Measurements from ENCODE around the gene TFF2. TPM values are rescaled to one million over a fixed set of nuclear protein-coding genes. Genes with fewer than 3 reads are reported as not detected.

Gene TFF2
- polyA plus RNA-seq, 4 donors, result 0.26 TPM; not detected in 3

GRCh38 chr21:42367367-42368165 lies 16.8 kb upstream of the TFF2 start:
- no peak for DNase-seq (ENCODE audit: low read depth in 4 of 4, low spot score in 3 of 4)

GRCh38 chr21:42366292-42367010 lies 15.7 kb upstream of the TFF2 start, which contains the start of gene TFF1:
TFF1 (minus strand) TSS chr21:42366535; CDS start chr21:42366495, 40 bp downstream.
- DNase-seq (ENCODE audit: low read depth in 4 of 4, low spot score in 3 of 4), result no peak

GRCh38 chr21:42365770-42366169 lies 15.0 kb upstream of the TFF2 start:
- DNase-seq (ENCODE audit: low read depth in 4 of 4, low spot score in 3 of 4), result no peak

- no peak for DNase-seq (ENCODE audit: low read depth in 4 of 4, low spot score in 3 of 4)
Measured at GRCh38 chr21:42364304-42364865, 13.6 kb upstream of the TFF2 start.

- DNase-seq (ENCODE audit: low read depth in 4 of 4, low spot score in 3 of 4), result no peak
Measured at GRCh38 chr21:42363312-42363711, 12.5 kb upstream of the TFF2 start.

- DNase-seq (ENCODE audit: low read depth in 4 of 4, low spot score in 3 of 4), result no peak
Measured at GRCh38 chr21:42362700-42363099, 11.9 kb upstream of the TFF2 start.

- DNase-seq (ENCODE audit: low read depth in 4 of 4, low spot score in 3 of 4), result no peak
Measured at GRCh38 chr21:42362198-42362597, 11.4 kb upstream of the TFF2 start.

GRCh38 chr21:42361286-42361685 lies 10.5 kb upstream of the TFF2 start:
- no peak for DNase-seq (ENCODE audit: low read depth in 4 of 4, low spot score in 3 of 4)

- DNase-seq (ENCODE audit: low read depth in 4 of 4, low spot score in 3 of 4), result no peak
Measured at GRCh38 chr21:42360317-42360716, 9.5 kb upstream of the TFF2 start.

GRCh38 chr21:42358937-42359336 lies 8.1 kb upstream of the TFF2 start:
- no peak for DNase-seq (ENCODE audit: low read depth in 4 of 4, low spot score in 3 of 4)

GRCh38 chr21:42358261-42358660 lies 7.5 kb upstream of the TFF2 start:
- DNase-seq (ENCODE audit: low read depth in 4 of 4, low spot score in 3 of 4), result no peak

GRCh38 chr21:42357307-42357706 lies 6.5 kb upstream of the TFF2 start:
- DNase-seq (ENCODE audit: low read depth in 4 of 4, low spot score in 3 of 4), result no peak

- DNase-seq (ENCODE audit: low read depth in 4 of 4, low spot score in 3 of 4), result no peak
Measured at GRCh38 chr21:42356650-42357049, 5.9 kb upstream of the TFF2 start.

GRCh38 chr21:42356046-42356445 lies 5.3 kb upstream of the TFF2 start:
- DNase-seq (ENCODE audit: low read depth in 4 of 4, low spot score in 3 of 4), result no peak

- DNase-seq (ENCODE audit: low read depth in 4 of 4, low spot score in 3 of 4), result no peak
Measured at GRCh38 chr21:42353623-42354022, 2.8 kb upstream of the TFF2 start.

GRCh38 chr21:42352441-42353095 lies 1.8 kb upstream of the TFF2 start:
- no peak for DNase-seq (ENCODE audit: low read depth in 4 of 4, low spot score in 3 of 4)

- no peak for DNase-seq (ENCODE audit: low read depth in 4 of 4, low spot score in 3 of 4)
Measured at GRCh38 chr21:42351626-42352440, 1.0 kb upstream of the TFF2 start.

- no peak for DNase-seq (ENCODE audit: low read depth in 4 of 4, low spot score in 3 of 4)
Measured at GRCh38 chr21:42350318-42350910, 380 bp downstream of the TFF2 start.

GRCh38 chr21:42349420-42350317 lies 1.1 kb downstream of the TFF2 start:
- no peak for DNase-seq (ENCODE audit: low read depth in 4 of 4, low spot score in 3 of 4)
